ENCODE data around the gene ARHGEF17. TPM values are rescaled to one million over a fixed set of nuclear protein-coding genes. Genes with fewer than 3 reads are reported as not detected.
A peak's percentile ranks its signal among the peaks of the same experiment; 100 is the strongest.

Gene ARHGEF17
- total and polyA plus RNA-seq, 4 experiments from 2014 or later, result 0.23 TPM; not detected in 3

GRCh38 chr11:73396251-73396930 is 88.3 kb downstream of the ARHGEF17 start:
- ChIA-PET CTCF (ENCODE audit: partially characterized antibody) (interaction anchor here (1.1 to 16.2 kb wide), 7 partner anchors 11 to 90 kb away, joined by 3 to 319 read pairs (median 4); no protein-coding TSS in a partner anchor), POLR2A (ENCODE audit: partially characterized antibody) (no interaction called here)
- peak in 1 of 5 donors; percentile 22 for DNase-seq
- no peaks in the 10 kb centered on the region for H3K4me1 ChIP-seq (ENCODE audit: insufficient read depth, low read length)
- H3K36me3 ChIP-seq (ENCODE audit: insufficient read depth, low read length), result no peaks in the 10 kb centered on the region
- intact Hi-C loops (cut with micrococcal nuclease), result no loop called here
- Mint-ChIP-seq H3K27ac (peak overlapping the region in 4 of 7 donors; percentile 22 to 79 (median 68)), H3K9me3 (peaks cover 0 to 3% (median 0%) of the 10 kb centered on the region in 8 donors), H3K27me3 (no peaks in the 10 kb centered on the region), H3K36me3 (peaks cover 3 to 35% of the 10 kb centered on the region in 2 donors), H3K4me3 (peak overlapping the region in 1 of 8 donors; percentile 39), H3K4me1 (peaks cover 0 to 12% (median under 1%) of the 10 kb centered on the region in 4 donors)
- H3K9me3 ChIP-seq (ENCODE audit: control insufficient read depth in 1 of 2, low read length in 2 of 2), result no peaks in the 10 kb centered on the region
- H3K4me3 ChIP-seq (ENCODE audit: low read length in 2 of 2), result no peak overlapping the region
- H3K27me3 ChIP-seq (ENCODE audit: insufficient read depth, low read length), result no peaks in the 10 kb centered on the region
- no peak overlapping the region for H3K27ac ChIP-seq (ENCODE audit: low read depth, low read length)

- Mint-ChIP-seq H3K27ac (peak overlapping the region in 4 of 7 donors; percentile 21 to 79 (median 76)), H3K27me3 (no peaks in the 10 kb centered on the region), H3K4me1 (peaks cover 0 to 12% (median under 1%) of the 10 kb centered on the region in 4 donors), H3K9me3 (peaks cover 0 to 3% (median 0%) of the 10 kb centered on the region in 8 donors), H3K36me3 (peaks cover 3 to 33% of the 10 kb centered on the region in 2 donors), H3K4me3 (no peak overlapping the region)
- Histone ChIP-seq H3K9me3 (ENCODE audit: control insufficient read depth in 1 of 2, low read length in 2 of 2) (no peaks in the 10 kb centered on the region), H3K4me3 (ENCODE audit: low read length in 2 of 2) (no peak overlapping the region), H3K36me3 (ENCODE audit: insufficient read depth, low read length) (no peaks in the 10 kb centered on the region), H3K27me3 (ENCODE audit: insufficient read depth, low read length) (no peaks in the 10 kb centered on the region), H3K4me1 (ENCODE audit: insufficient read depth, low read length) (no peaks in the 10 kb centered on the region), H3K27ac (ENCODE audit: low read depth, low read length) (no peak overlapping the region)
- peak in 1 of 5 donors; percentile 13 for DNase-seq
- CTCF ChIA-PET (ENCODE audit: partially characterized antibody), result interaction anchor here (1.1 to 16.2 kb wide), 7 partner anchors 10 to 90 kb away, joined by 3 to 319 read pairs (median 4); no protein-coding TSS in a partner anchor
- intact Hi-C loops (cut with micrococcal nuclease), result no loop called here
- POLR2A ChIA-PET (ENCODE audit: partially characterized antibody), result no interaction called here
These were observed 88.9 kb downstream of the ARHGEF17 start for GRCh38 chr11:73396985-73397384.

- no peak overlapping the region for H3K4me3 ChIP-seq (ENCODE audit: low read length in 2 of 2)
- Mint-ChIP-seq H3K36me3 (peaks cover 3 to 28% of the 10 kb centered on the region in 2 donors), H3K27ac (peak overlapping the region in 6 of 7 donors; percentile 17 to 79 (median 65)), H3K4me1 (peaks cover 0 to 12% (median under 1%) of the 10 kb centered on the region in 4 donors), H3K4me3 (no peak overlapping the region), H3K27me3 (no peaks in the 10 kb centered on the region), H3K9me3 (peaks cover 0 to 2% (median 0%) of the 10 kb centered on the region in 8 donors)
- H3K9me3 ChIP-seq (ENCODE audit: control insufficient read depth in 1 of 2, low read length in 2 of 2), result no peaks in the 10 kb centered on the region
- no peak overlapping the region for H3K27ac ChIP-seq (ENCODE audit: low read depth, low read length)
- ChIA-PET CTCF (ENCODE audit: partially characterized antibody) (interaction anchor here (1.1 to 16.2 kb wide), 6 partner anchors 9 to 91 kb away, joined by 3 to 319 read pairs (median 4); no protein-coding TSS in a partner anchor), POLR2A (ENCODE audit: partially characterized antibody) (no interaction called here)
- intact Hi-C loops (cut with micrococcal nuclease), result no loop called here
- no peaks in the 10 kb centered on the region for H3K27me3 ChIP-seq (ENCODE audit: insufficient read depth, low read length)
- H3K4me1 ChIP-seq (ENCODE audit: insufficient read depth, low read length), result no peaks in the 10 kb centered on the region
- no peaks in the 10 kb centered on the region for H3K36me3 ChIP-seq (ENCODE audit: insufficient read depth, low read length)
- DNase-seq, result no peak
These were observed 89.5 kb downstream of the ARHGEF17 start for GRCh38 chr11:73397468-73398131.

- POLR2A ChIA-PET (ENCODE audit: partially characterized antibody), result no interaction called here
- peaks cover 0 to 12% (median under 1%) of the 10 kb centered on the region in 4 donors for H3K4me1 Mint-ChIP-seq
These were observed 90.1 kb downstream of the ARHGEF17 start for GRCh38 chr11:73398132-73398526.

GRCh38 chr11:73398721-73399120 is 90.6 kb downstream of the ARHGEF17 start:
- Mint-ChIP-seq H3K4me1 (peaks cover 0 to 12% (median under 1%) of the 10 kb centered on the region in 4 donors), H3K27ac (peak overlapping the region in 5 of 7 donors; percentile 8 to 90 (median 79)), H3K27me3 (no peaks in the 10 kb centered on the region), H3K36me3 (peaks cover 3 to 24% of the 10 kb centered on the region in 2 donors), H3K4me3 (no peak overlapping the region), H3K9me3 (peaks cover 0 to 2% (median 0%) of the 10 kb centered on the region in 8 donors)
- CTCF ChIA-PET (ENCODE audit: partially characterized antibody), result interaction anchor here (1.2 to 6.0 kb wide), 3 partner anchors 47 to 92 kb away, joined by 3 to 42 read pairs (median 3); no protein-coding TSS in a partner anchor
- intact Hi-C loops (cut with micrococcal nuclease), result no loop called here
- Histone ChIP-seq H3K27ac (ENCODE audit: low read depth, low read length) (no peak overlapping the region), H3K36me3 (ENCODE audit: insufficient read depth, low read length) (no peaks in the 10 kb centered on the region), H3K4me3 (ENCODE audit: low read length in 2 of 2) (no peak overlapping the region), H3K4me1 (ENCODE audit: insufficient read depth, low read length) (no peaks in the 10 kb centered on the region), H3K9me3 (ENCODE audit: control insufficient read depth in 1 of 2, low read length in 2 of 2) (no peaks in the 10 kb centered on the region), H3K27me3 (ENCODE audit: insufficient read depth, low read length) (no peaks in the 10 kb centered on the region)
- DNase-seq, result no peak
- POLR2A ChIA-PET (ENCODE audit: partially characterized antibody), result no interaction called here

More at GRCh38 chr11:73398132-73398526, 90.1 kb downstream of the ARHGEF17 start:
- Histone ChIP-seq H3K4me1 (ENCODE audit: insufficient read depth, low read length) (no peaks in the 10 kb centered on the region), H3K27me3 (ENCODE audit: insufficient read depth, low read length) (no peaks in the 10 kb centered on the region), H3K36me3 (ENCODE audit: insufficient read depth, low read length) (no peaks in the 10 kb centered on the region), H3K27ac (ENCODE audit: low read depth, low read length) (no peak overlapping the region), H3K9me3 (ENCODE audit: control insufficient read depth in 1 of 2, low read length in 2 of 2) (no peaks in the 10 kb centered on the region), H3K4me3 (ENCODE audit: low read length in 2 of 2) (no peak overlapping the region)
- peak overlapping the region in 6 of 7 donors; percentile 18 to 79 (median 41) for H3K27ac Mint-ChIP-seq
- CTCF ChIA-PET (ENCODE audit: partially characterized antibody), result interaction anchor here (6.0 to 16.2 kb wide), 2 partner anchors 46 to 48 kb away, joined by 42 to 319 read pairs; no protein-coding TSS in a partner anchor
- no peaks in the 10 kb centered on the region for H3K27me3 Mint-ChIP-seq
- peaks cover 3 to 29% of the 10 kb centered on the region in 2 donors for H3K36me3 Mint-ChIP-seq
- intact Hi-C loops (cut with micrococcal nuclease), result no loop called here
- H3K9me3 Mint-ChIP-seq, result peaks cover 0 to 2% (median 0%) of the 10 kb centered on the region in 8 donors
- no peak for DNase-seq
- no peak overlapping the region for H3K4me3 Mint-ChIP-seq

GRCh38 chr11:73399159-73399590 is 91.1 kb downstream of the ARHGEF17 start:
- no peak overlapping the region for H3K4me3 Mint-ChIP-seq
- intact Hi-C loops (cut with micrococcal nuclease), result no loop called here
- H3K4me1 ChIP-seq (ENCODE audit: insufficient read depth, low read length), result no peaks in the 10 kb centered on the region
- H3K27ac ChIP-seq (ENCODE audit: low read depth, low read length), result no peak overlapping the region
- H3K27ac Mint-ChIP-seq, result peak overlapping the region in 6 of 7 donors; percentile 57 to 90 (median 82)
- ChIA-PET POLR2A (ENCODE audit: partially characterized antibody) (no interaction called here), CTCF (ENCODE audit: partially characterized antibody) (interaction anchor here (1.2 to 6.0 kb wide), 4 partner anchors 47 to 262 kb away, joined by 3 to 42 read pairs (median 5); no protein-coding TSS in a partner anchor)
- H3K36me3 ChIP-seq (ENCODE audit: insufficient read depth, low read length), result no peaks in the 10 kb centered on the region
- H3K4me3 ChIP-seq (ENCODE audit: low read length in 2 of 2), result no peak overlapping the region
- no peak for DNase-seq
- H3K27me3 Mint-ChIP-seq, result no peaks in the 10 kb centered on the region
- H3K36me3 Mint-ChIP-seq, result peaks cover 3 to 22% of the 10 kb centered on the region in 2 donors
- no peaks in the 10 kb centered on the region for H3K27me3 ChIP-seq (ENCODE audit: insufficient read depth, low read length)
- peaks cover 0 to 2% (median 0%) of the 10 kb centered on the region in 8 donors for H3K9me3 Mint-ChIP-seq
- H3K4me1 Mint-ChIP-seq, result peaks cover 0 to 12% (median under 1%) of the 10 kb centered on the region in 4 donors
- H3K9me3 ChIP-seq (ENCODE audit: control insufficient read depth in 1 of 2, low read length in 2 of 2), result no peaks in the 10 kb centered on the region
